Fibroblast of skin of back (primary cell): ENCODE measurements around the gene CELSR1.

Experiments
- DNase-seq: peaks from one replicate; pipeline ENCODE4 v3.0.0-alpha.2; 2013

CELSR1 gene

DNA sequence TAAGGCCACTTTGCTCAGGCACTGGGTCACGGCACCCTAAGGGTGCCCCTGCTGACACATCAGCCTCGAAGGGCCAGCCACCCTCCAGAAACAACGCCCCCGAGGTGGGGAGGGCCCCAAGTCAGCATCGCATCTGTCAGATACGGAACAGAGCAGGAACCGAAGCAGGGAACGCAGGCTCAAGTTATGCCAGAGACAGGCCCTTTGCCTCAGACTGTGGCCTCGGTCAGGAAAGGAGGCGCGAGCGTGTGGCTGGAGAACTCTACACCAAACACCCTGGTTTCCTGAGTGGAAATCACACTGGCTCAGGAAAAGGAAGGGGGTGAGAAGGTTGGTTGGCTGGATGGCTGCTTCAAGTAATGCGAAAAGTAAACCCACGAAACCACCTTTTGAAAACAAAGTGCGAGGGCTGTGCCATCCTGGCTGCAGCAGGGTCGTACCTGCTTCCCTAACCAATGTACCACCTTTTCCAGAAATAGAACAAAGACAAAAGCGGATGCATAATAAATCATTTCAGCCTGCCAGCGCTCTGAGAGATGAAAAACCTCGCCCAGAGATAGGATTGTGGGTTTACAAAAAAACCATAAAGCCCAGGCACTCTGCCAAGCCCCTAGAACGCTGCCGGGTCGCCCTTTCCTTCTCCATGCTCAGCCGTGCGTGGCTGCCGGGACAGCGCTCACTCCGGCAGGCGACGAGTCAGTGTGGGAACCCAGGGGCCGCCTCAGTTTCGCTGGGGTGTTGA, 163.3 kb downstream of the CELSR1 start:
- DNase-seq: no peak

DNA sequence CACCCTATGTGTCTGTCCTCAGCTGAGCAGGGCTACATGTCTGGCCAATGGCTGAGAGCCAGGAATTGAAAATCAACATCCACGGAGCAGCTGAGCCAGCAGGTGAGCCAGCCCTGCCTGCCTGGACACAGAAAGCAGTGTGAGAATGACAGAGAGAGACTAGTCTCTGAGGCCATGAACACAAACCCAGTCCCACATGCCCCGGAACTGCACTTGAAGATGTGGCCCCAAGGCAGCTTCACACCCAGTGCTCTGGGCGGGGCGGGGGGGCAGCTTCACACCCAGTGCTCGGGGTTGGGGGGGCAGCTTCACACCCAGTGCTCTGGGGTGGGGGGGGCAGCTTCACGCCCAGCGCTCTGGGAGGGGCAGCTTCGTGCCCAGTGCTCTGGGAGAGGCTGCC, 164.3 kb downstream of the CELSR1 start:
- no peak for DNase-seq

DNA sequence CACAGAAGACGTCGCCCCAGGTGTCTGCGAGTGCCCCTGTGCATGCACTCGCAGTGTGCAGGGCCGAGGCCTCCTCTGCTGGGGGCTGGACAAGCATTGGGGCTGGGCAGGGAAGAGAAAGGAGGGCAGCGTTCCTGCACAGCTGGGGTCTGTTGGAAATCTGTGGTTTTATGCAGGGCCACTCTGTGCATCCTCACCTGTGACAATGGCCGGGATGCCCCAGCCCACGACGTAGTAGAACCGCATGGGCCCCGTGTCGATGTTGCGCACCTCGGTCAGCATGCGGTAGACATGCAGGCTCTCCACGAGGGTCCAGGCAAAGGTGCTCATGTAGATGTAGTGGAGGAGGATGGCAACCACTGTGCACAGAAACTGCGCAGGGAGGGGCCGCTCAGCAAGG, 164.7 kb downstream of the CELSR1 start:
- no peak for DNase-seq

DNA sequence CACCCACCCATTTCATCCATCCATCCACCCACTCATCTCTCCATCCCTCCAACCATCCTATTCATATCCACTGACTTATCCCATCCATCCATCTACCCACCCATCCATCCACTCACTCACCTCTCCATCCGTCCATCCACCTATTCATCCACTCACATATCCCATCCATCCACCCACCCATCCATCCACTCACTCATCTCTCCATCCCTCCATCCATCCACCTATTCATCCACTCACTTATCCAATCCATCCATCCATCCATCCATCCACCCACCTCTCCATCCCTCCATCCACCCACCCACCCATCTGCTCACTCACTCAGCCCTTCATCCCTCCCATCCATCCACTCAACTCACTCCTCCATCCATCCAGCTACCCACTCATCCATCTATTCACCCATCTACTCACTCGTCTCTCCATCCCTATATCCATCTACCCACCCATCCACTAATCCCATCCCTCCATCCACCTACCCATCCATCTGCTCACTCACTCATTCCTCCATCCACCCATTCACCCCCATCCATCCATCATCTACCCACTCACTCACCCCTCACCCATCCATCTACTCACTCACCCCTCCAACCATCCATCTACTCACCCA, 165.7 kb downstream of the CELSR1 start:
- DNase-seq: no peak

DNA sequence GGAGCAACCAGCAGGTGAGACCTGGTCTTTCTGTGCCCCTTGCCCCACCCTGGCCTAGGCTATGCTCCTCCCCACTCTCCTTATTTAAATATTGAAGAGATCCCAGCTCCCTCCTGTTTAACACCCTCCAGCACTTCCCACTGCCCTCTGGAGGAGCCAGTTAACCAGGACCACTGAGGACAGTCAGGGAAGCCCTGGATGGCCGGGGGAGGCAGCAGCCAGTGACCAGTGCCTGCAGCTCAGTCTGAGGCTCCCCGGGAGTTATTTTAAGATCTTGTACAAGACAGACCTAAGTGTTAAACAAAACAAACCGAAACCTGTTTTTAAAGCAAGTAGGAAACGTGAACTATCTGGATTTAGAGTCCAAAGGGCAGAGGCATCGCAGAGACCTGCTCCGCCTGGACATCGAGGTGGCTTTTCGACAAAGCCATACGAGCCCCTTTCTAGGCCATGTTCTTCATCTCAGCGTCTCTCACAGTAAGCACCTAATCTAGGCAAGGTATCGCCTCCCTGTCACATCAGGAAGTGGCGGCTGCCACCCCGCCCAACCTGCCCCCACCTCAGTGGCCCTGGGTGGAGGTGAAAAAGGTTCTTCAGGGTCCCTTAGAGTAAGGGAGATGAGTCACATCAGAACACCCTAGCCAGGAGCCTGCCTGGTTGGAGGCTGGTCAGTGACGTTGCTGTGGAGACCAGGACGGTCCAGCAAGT, 166.7 kb downstream of the CELSR1 start:
- DNase-seq: no peak

DNA sequence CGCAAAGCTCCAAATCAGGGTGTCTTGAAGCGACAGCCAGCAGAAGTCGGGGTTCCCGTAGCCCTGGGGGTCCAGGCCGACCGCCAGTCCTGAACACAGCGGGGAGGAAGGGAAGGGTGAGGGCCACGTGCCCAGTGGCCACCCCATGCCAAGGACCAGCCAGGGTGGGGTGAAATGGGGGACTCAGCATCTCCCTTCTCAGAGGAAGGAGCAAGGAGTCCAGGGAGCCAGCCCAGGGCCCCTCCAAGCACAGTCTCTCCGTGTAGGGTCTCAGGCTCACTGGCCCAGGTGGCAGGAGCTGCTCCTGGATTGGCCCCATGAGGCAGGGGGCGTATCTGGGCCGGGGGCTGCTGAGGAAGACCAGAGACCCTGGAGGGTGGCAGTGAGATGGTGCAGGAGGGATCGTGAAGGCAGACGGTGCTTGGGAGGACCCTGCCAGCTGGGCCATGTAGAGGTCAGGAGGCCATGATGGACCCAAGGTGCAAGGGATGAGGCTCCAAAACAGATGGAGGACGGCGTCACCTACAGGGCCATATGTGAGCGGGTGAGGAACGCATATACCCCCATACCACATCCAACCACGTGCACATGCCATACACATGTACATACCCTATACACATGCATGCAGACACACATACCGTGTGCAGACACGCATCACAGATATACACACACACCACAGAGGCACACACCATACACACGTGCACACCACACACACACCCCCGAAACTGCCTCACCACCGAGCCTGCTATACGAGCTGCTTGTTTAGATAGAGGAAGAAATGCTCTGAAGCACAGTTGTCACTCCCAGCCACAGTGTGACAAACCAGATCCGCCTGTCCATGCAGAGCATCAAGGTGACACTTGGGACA, 167.5 kb downstream of the CELSR1 start:
- DNase-seq: no peak

DNA sequence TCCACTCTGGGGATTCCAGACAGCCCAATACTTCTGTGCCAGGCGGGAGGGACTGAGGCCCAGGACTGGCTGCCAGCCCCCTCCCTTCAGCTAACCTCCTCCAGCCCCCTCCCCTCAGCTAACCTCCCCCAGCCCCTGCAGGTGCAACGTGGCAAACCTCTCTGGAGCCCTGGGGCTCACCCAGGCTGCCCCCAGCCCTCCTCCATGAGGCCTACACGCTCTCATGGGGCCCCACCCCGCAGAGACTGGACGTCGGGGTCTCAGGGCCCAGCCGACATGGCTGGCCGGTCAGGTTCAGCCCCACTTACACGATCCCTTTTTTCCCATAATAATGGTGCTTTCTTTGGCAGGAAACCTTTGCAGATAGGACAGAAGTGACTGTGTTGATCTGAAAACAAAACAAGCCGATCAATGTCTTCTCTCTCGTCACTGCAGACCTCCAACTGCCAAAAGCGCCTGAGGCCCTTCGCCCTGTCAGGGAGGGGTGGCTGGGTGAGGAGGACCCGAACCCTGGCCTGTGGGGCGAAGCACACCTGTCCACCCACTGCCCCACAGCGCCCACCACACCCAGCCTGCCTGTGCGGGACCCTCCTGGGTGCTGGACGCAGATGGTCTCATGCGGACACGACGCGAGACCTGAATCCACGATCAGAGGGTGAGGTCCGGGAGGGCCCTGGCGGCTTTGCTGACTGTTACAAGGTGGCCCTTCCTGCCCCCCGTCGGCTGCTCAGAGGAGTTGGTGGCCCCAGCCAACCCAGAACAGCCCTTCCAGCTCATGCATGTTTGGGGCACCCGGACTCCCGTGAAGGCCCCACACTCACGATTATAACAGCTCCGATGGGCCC, 168.3 kb downstream of the CELSR1 start:
- no peak for DNase-seq

DNA sequence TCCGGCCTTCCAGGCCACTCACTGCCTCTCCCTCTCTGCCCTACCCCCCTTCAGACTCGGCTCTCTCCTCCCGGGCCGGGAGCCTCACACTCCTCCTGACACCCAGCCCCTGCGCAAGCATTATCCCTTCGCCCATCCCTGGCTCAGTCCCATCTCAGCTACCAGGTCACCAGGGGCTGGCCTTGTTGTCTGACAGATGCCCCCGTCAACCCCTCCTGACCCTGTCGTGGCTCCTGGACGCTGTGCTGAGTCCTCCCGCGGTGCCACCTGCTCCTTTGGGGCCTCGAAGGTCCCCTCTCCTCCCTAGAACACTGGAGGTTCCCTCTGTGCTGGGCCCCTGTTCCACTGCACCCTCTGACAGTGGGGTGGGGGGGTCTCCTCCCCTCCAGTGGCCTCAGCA, 169.0 kb downstream of the CELSR1 start:
- DNase-seq: no peak

DNA sequence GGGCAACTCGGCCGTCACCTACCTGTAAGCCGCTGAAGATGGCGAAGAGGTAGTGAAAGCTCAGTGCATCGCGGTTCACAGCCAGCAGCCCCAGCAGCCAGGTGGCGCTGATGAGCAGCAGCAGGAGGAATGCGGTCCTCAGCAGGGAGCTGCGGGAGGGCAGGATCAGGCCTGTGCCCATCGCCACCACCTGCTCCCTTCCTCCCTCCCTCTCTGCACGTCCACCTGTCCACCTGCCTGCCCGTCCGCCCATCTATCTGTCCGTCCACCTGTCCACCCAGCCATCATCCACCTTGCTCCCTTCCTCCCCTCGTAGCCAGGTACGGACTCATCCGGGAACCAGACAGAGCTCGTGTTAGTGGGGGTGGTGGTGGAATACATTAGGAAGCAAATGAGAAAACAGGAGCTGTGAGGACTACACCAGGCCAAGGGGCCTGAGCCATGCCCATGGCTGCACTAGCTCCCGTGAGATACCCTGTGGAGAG, 169.7 kb downstream of the CELSR1 start:
- peak; percentile 43 for DNase-seq

DNA sequence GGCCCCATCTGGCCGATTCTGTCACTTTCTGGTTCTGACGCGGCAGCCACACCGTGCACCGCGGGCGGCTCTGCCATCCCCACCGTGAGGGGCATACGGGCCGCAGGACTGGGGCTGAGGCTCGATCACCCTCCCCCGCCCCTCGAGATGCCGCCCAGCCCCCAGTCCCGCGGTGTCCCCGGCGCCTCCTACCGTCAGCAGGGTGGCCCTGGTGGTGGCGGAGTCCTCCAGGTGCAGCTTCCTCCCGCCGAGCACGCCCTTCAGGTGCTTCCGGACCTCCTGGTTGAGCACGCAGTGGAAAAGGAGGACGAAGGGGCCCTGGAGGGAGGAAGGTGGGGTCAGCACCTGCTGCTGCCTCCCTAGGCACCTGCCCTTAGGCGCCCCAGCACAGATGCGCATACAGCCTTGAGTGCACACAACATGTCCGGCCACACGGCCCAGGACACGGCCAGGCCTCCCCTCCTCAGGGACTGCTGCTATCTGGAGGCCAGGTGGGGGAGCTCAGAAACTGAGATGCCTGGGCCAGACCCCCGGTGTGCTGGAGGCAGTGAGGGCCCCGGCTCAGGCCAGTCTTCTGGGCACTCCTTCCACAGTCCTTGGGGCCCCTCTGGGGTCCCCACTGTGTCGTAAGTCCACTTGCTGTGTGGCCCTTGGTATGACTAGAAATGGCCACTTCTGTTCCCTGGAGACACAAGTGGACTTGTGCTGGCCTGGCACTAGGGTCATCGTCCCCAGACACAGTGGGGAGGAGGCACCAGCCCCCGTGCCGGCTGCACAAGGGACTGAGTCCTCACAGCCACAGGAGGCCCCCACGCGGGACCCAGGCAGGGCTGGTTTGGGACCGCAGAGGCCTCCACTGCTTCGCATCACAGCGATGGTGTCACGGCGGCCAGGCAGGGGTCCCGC, 170.4 kb downstream of the CELSR1 start:
- DNase-seq: no peak

DNA sequence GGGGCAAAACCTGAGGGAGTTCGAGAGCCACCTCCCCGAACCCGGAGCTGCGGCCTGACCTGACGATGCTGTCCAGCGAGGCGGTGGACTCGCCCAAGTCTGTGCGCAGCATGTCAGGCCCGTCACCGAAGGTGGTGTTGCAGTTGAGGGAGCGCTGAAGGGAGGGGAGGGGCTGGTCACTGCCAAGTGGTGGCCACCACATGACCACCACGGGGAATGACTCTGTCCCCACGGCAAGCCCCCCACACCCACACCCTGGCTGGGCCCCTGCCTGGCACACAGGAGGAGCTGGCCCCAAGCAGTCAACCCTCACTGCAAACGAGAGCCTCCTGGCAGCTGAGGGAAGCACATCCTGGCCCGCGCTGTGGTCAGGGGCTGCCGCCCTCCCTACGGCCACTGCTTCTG, 171.1 kb downstream of the CELSR1 start:
- no peak for DNase-seq

DNA sequence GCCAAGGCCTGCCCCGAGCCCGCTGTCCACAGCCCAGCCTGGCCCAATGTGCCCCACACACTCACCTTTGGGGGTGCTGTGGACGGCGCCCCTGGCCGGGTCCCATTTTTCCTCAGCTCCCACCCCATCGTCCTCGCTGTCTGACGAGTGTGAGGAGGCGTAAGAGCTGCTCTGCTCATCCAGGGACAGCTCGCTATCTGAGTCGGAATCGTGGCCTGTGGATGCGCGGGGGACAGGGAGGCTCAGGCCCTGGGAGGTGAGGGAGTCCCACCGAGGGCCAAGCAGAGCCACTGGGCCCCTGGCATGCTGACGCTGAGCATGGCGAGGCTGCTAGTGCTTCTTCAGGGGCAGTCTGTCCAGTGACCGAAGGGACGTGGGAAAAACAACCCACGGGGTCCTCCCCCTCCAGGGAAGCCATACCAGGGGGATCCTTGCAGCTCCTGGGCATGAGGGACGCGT, 172.2 kb downstream of the CELSR1 start:
- no peak for DNase-seq

DNA sequence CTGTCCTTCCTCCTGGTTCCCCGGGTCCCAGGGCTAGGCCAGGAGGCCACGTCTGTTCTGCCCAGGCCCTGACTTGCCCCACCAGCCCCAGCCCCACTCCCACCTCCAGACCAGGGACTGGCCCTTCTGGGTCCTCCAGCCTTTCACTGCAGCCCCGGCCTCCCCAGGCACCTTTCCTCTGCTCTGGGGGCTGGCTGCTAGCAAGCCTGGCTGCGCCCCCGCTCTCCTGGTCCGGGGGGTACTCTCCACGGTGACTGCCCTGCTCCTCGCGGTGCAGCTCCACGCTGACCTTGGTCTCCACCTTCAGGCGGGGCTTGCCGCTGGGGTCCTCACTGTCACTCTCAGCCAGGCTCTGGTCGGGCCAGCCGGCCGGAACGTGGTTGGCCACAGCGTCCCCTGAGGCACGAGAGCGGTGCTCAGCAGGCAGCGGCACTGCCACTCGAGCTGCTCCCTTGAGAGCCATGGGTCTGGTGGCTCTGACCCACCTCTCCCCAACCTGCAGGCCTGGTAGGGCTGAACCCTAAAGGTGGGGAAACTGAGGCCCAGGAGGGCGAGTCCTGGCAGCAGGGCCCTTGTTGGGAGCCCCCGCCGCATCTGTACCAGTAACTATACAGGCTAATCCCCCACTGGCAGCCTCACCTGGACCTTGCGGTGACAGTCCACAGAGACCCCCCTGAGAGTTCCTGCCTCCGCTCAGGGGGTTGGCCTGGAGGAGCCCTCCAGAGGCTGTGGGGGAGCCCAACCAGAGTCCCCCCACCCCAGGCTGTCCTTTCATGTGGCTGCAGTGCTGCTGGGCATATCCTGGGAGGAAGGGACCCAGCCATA, 172.9 kb downstream of the CELSR1 start:
- no peak for DNase-seq

DNA sequence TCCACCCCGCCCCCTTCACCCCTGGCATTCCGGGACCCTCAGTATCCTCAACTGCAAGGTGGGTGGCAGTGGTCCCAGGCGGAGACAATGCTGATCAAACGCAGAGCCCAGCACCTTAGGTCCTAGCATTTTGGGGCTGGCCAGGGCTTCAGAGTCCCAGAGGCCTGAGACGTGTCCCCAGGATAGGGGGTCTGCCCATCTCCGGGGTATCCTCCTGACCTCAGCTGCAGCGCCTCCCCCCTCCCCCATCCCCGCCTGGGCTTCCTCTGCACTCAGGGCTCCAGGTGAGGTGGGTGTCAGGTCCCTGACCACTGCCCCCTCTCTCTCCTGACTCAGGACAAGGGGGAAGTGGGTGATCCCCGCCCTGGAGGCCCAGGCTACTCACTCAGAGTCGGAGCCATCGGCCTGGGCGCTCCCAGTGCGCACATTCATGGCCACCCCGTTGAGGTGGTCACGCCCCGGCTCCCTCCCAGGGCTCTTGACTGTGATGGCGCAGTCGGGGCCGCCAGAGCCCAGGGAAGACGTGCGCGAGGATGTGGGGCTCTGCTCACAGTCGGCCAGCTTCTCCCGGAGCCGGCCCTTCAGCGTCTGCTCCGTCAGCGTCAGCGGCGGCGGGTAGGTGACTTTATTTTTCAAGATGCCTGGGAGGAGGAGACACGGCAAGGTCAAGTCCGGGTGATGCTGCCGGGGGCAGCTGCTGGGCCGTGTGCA, 173.7 kb downstream of the CELSR1 start:
- no peak for DNase-seq

DNA sequence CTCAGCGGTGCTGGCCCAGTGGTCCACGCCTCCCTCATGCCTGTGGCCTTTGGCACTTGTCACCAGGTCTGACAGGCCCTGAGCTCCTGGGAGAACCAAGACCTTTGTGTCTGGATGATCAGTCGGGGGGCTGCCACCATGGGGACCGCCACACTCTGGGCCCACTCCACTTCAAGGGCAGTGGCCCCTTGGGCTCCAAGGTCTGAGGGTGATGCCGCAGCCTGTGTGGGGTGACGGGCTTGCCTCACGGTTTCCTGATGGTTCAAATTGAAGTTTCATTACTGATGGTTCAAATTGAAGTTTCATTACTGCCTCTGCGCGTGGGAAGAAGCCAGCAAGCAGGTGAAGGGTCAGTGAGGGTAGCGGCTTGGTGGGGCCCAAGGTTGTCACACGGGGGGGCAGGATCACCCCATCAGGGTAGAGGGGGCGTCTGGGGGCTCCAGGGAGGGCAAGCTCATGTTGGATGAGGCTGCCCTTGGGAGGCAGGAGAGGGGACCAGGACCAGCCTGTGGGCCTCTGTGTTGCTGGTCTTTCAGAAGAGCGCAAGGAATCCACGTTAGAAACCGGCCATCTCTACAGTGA, 174.4 kb downstream of the CELSR1 start:
- DNase-seq: no peak

DNA sequence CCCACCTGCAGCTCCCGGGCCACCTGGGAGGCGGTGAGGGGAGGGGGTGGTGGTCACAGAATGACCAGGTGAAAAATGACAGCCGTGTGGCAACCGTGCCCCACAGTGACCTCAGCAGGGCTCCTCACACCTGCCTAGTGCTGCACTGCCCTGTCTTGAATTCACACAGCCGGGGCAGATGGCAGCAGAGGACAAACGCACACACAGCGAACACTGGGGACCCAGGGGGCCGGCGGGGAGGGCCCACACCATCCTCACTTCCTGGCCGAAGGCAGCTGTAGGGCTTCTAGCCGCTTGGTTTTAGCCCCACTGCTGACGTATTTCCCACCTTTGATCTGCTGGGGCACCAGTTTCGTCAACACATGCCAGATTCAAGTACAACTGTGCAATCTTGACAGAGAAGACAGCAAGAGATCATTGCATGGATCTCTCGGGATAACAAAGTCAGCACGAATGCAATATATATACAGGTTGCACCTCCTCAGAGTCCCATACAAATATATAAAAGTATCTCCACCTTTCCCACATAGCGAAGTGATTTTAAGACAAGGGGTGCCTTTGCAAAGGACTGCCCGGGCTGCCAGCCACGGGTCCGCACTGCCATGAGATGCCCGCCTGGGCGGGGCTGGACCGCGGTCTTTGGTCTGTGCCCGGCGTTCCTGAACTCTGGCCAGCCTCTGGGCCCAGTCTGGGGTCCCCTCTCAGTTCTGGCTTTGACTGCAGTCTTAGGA, 175.1 kb downstream of the CELSR1 start:
- no peak for DNase-seq

DNA sequence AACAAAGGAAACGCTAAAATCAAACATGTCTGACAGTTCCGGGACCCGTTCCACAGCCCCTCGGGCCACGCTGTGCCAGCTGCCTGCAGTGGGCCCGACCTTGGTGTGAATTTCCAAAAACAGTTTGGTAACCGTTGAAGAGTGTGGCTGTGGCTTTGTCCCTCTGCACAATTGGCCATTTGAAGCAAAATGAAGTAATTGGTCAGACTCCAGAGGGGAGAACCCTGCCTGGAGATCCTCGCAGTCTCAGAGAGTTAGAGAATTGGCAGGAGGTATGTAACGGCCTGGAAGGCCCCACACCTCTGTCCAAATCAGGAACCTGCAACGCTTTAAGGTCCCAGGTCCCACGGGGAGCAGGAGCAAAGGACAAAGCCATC, 175.6 kb downstream of the CELSR1 start:
- DNase-seq: no peak

DNA sequence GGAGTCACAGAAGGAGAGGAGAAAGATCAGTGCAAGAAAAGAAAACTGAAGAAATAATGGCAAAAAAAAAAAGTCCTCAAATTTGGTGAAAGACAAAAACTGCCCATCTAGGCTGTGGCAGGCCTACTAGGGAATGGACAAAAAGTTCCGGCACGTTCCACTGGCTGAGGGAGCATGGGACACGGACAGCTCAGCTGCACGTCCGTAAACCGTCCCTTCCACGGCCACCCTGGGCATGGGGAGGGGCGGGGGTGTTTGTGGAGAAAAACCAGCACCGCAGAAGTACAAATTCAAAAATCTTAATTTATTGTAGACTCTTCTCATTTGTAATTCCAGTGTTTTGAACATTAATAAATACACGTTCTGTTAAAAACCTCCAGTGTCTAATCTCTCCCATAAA, 176.5 kb downstream of the CELSR1 start:
- DNase-seq: no peak
